Smooth muscle cell (in vitro differentiated cells): Measurements from ENCODE around the gene LRRC4C. TPM values are rescaled to one million over a fixed set of nuclear protein-coding genes. Genes with fewer than 3 reads are reported as not detected.

Experiments
- DNase-seq: peaks from one replicate; lab custom pipeline; 2025; ENCODE audit not compliant: unreplicated experiment; lab: John Stamatoyannopoulos, UW
- H2AFZ ChIP-seq: fragments of 200-600 bp; sonication (generic); 2 replicates; pipeline ENCODE4 v1.6.0; 2016; ENCODE audit warnings: antibody characterized with exemption, low read depth, mild to moderate bottlenecking
- H3F3A ChIP-seq: fragments of 200-600 bp; sonication (generic); 2 replicates; pipeline ENCODE4 v1.6.0; 2017; ENCODE audit warnings: antibody characterized with exemption, low read depth
- H3K27ac ChIP-seq: fragments of 200-600 bp; sonication (generic); 2 replicates; pipeline ENCODE4 v1.5.1; 2016; ENCODE audit warnings: low read depth, mild to moderate bottlenecking
- H3K27me3 ChIP-seq: fragments of 200-600 bp; sonication (generic); 2 replicates; pipeline ENCODE4 v1.6.1; 2016; ENCODE audit warnings: low read depth, mild to moderate bottlenecking
- H3K36me3 ChIP-seq: fragments of 200-600 bp; sonication (generic); 2 replicates; pipeline ENCODE4 v1.5.1; 2016; ENCODE audit warnings: low read depth
- H3K4me1 ChIP-seq: fragments of 200-600 bp; sonication (generic); 2 replicates; pipeline ENCODE4 v1.5.1; 2016; ENCODE audit warnings: low read depth
- H3K4me2 ChIP-seq: fragments of 200-600 bp; sonication (generic); 2 replicates; pipeline ENCODE4 v1.6.0; 2016; ENCODE audit warnings: mild to moderate bottlenecking
- H3K4me3 ChIP-seq: fragments of 200-600 bp; sonication (generic); 2 replicates; pipeline ENCODE4 v1.5.1; 2016; ENCODE audit warnings: mild to moderate bottlenecking
- H3K79me2 ChIP-seq: fragments of 200-600 bp; sonication (generic); 2 replicates; pipeline ENCODE4 v1.6.0; 2016; ENCODE audit warnings: low read depth, mild to moderate bottlenecking
- H3K9ac ChIP-seq: fragments of 200-600 bp; sonication (generic); 2 replicates; pipeline ENCODE4 v1.6.0; 2016; ENCODE audit warnings: low read depth
- H3K9me3 ChIP-seq: fragments of 200-600 bp; sonication (generic); replicated peaks from 2 replicates; pipeline ENCODE4 v1.5.1; 2016; ENCODE audit warnings: low read depth
- H4K20me1 ChIP-seq: fragments of 200-600 bp; sonication (generic); 2 replicates; pipeline ENCODE4 v1.6.0; 2016; ENCODE audit warnings: low read depth
- WGBS: methylation state at CpG from one replicate; pipeline ENCODE4 v1.1.7; 2016; ENCODE audit warnings: low lambda C conversion rate; 5-methylcytosine and 5-hydroxymethylcytosine counted together
- polyA plus RNA-seq: library from polyadenylated mRNA; unstranded; fragments of >200 nt; fragmentation: Nextera tagmentation; extraction: Ambion mirVana; gene quantifications from 2 replicates; pipeline ENCODE4 v1.2.1, GENCODE V29; 2016
- total RNA-seq: library from RNA; depleted of rRNA; stranded (reverse); fragments of >200 nt; gene quantifications from 2 replicates; pipeline ENCODE4 v1.2.3, GENCODE V29; 2014
- TF ChIP-seq, protein P1 (sequence below): fragments of 200-600 bp; sonication (generic); IDR thresholded peaks from 2 replicates; pipeline ENCODE4 v1.5.1; 2017; ENCODE audit warnings: borderline replicate concordance, mild to moderate bottlenecking, antibody characterized with exemption; ENCODE audit not compliant: insufficient read depth, poor library complexity, severe bottlenecking

LRRC4C gene
- total and polyA plus RNA-seq, 2 experiments from 2014 or later: 7.3 to 10.1 TPM

DNA sequence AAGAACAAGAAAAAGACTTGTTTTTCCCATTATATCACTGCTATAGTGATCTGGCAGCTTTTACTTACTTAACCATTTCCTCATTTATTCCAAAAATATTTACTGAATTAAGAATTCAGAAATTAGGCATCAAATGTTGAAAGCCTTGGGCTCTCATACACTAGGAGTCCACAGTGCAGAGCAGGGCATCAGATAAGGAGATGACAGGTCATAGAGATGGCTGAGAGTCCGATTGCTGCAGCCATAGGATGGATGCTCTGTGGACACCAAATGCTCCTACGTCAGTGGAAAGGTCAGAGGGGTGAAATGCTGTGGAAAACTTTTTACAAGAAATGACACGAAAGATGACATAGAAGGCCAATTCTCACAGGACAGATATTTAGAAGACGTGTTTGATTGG is 771.1 kb downstream of the LRRC4C start:
- no peak for DNase-seq
- 91% methylated on average over 4 of the region's 4 CpGs for WGBS
- Histone ChIP-seq H3K27ac (no peak overlapping the region), H3K4me2 (no peak overlapping the region), H4K20me1 (no peaks in the 10 kb centered on the region), H3F3A (no peaks in the 10 kb centered on the region), H2AFZ (no peak overlapping the region), H3K4me3 (no peak overlapping the region), H3K79me2 (no peaks in the 10 kb centered on the region), H3K36me3 (no peaks in the 10 kb centered on the region), H3K27me3 (no peaks in the 10 kb centered on the region), H3K4me1 (no peaks in the 10 kb centered on the region), H3K9ac (no peak overlapping the region), H3K9me3 (no peaks in the 10 kb centered on the region)
- TF ChIP-seq, protein P1, sequence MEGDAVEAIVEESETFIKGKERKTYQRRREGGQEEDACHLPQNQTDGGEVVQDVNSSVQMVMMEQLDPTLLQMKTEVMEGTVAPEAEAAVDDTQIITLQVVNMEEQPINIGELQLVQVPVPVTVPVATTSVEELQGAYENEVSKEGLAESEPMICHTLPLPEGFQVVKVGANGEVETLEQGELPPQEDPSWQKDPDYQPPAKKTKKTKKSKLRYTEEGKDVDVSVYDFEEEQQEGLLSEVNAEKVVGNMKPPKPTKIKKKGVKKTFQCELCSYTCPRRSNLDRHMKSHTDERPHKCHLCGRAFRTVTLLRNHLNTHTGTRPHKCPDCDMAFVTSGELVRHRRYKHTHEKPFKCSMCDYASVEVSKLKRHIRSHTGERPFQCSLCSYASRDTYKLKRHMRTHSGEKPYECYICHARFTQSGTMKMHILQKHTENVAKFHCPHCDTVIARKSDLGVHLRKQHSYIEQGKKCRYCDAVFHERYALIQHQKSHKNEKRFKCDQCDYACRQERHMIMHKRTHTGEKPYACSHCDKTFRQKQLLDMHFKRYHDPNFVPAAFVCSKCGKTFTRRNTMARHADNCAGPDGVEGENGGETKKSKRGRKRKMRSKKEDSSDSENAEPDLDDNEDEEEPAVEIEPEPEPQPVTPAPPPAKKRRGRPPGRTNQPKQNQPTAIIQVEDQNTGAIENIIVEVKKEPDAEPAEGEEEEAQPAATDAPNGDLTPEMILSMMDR: no peak

DNA sequence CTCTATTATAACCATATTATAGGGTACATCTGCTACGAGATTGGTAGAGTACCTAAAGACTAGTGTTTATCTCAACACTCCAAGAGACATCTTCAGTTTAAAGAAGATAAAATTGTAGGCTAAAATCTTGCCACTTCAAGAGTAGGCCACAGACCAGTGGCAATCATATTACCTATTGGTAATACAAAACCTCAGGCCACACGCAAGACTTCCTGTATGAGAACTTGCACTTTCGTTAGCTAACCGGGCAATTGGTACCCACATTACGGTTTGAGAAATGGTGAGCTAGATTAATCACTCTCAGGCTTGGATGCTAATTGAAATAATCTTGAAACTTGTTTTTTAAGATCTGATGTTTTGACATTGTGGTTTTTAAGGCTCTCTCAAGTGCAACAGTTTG is 772.7 kb downstream of the LRRC4C start:
- H3K79me2 ChIP-seq: no peaks in the 10 kb centered on the region
- no peaks in the 10 kb centered on the region for H3K4me1 ChIP-seq
- H3K4me3 ChIP-seq: no peak overlapping the region
- WGBS: 91% methylated on average over 5 of the region's 5 CpGs
- no peaks in the 10 kb centered on the region for H3K27me3 ChIP-seq
- H4K20me1 ChIP-seq: no peaks in the 10 kb centered on the region
- no peaks in the 10 kb centered on the region for H3F3A ChIP-seq
- H3K9me3 ChIP-seq: no peaks in the 10 kb centered on the region
- no peak for DNase-seq
- no peak overlapping the region for H3K27ac ChIP-seq
- H2AFZ ChIP-seq: no peak overlapping the region
- TF ChIP-seq, protein P1: no peak
- no peaks in the 10 kb centered on the region for H3K36me3 ChIP-seq
- no peak overlapping the region for H3K4me2 ChIP-seq
- no peak overlapping the region for H3K9ac ChIP-seq

DNA sequence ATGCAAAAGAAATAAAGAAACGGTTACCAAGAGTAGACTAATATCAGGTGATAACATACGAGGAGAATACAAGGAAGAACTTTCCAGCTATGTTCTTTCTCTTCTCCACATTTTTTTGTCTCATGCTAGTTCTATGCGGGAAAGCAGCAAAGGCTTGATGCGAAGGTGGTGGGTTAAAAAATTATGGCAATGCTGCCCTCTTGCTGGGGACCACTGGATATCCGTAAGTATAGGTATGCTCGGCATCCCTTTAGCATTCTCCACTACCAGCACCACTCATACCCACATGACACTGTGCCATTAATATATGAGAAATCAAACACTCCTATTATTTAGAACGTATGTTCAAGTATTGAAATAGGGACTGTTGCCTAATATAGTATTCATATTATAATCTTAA is 776.4 kb downstream of the LRRC4C start:
- TF ChIP-seq, protein P1: no peak
- no peaks in the 10 kb centered on the region for H3K79me2 ChIP-seq
- H3K4me3 ChIP-seq: no peak overlapping the region
- WGBS: 87% methylated on average over 7 of the region's 7 CpGs
- no peaks in the 10 kb centered on the region for H3K27me3 ChIP-seq
- H3K4me2 ChIP-seq: no peak overlapping the region
- no peaks in the 10 kb centered on the region for H3F3A ChIP-seq
- H2AFZ ChIP-seq: no peak overlapping the region
- no peaks in the 10 kb centered on the region for H4K20me1 ChIP-seq
- no peaks in the 10 kb centered on the region for H3K36me3 ChIP-seq
- DNase-seq: no peak
- H3K9me3 ChIP-seq: no peaks in the 10 kb centered on the region
- no peaks in the 10 kb centered on the region for H3K4me1 ChIP-seq
- no peak overlapping the region for H3K9ac ChIP-seq
- H3K27ac ChIP-seq: no peak overlapping the region

DNA sequence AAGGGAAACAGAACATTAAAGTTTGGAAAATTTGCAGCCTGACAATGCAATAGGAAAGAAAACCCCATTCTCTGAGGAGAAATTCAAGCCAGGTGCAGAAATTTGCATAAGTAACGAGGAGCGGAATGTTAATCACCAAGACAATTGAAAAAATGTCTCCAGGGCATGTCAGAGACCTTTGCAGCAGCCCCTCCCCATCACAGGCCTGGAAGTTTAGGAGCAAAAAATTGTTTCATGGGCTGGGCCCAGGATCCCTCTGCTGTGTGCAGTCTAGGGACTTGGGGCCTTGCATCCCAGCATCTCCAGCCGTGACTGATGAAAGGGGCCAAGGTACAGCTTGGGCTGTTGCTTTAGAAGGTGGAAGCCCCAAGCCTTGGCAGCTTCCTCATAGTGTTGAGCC is 780.2 kb downstream of the LRRC4C start:
- no peak overlapping the region for H3K4me3 ChIP-seq
- 70% methylated on average over 3 of the region's 3 CpGs for WGBS
- no peaks in the 10 kb centered on the region for H3K4me1 ChIP-seq
- no peaks in the 10 kb centered on the region for H4K20me1 ChIP-seq
- no peaks in the 10 kb centered on the region for H3K36me3 ChIP-seq
- H2AFZ ChIP-seq: no peak overlapping the region
- H3F3A ChIP-seq: no peaks in the 10 kb centered on the region
- H3K27me3 ChIP-seq: no peaks in the 10 kb centered on the region
- no peaks in the 10 kb centered on the region for H3K79me2 ChIP-seq
- no peak overlapping the region for H3K9ac ChIP-seq
- TF ChIP-seq, protein P1: no peak
- no peak overlapping the region for H3K27ac ChIP-seq
- H3K4me2 ChIP-seq: no peak overlapping the region
- no peaks in the 10 kb centered on the region for H3K9me3 ChIP-seq
- no peak for DNase-seq
